GM18508 (cell line): ENCODE results near the gene BICDL1.
"Not testable (repeated sequence)": the region's sequence is repeated elsewhere in the genome, so short reads cannot be mapped to it uniquely, and the experiment has no call there.

Source experiments
- ATAC-seq: cut with Tn5 transposase; IDR thresholded peaks from one replicate; pipeline ENCODE4 v1.9.1; 2021; ENCODE audit warnings: moderate number of reproducible peaks; ENCODE audit not compliant: insufficient read depth, unreplicated experiment

Gene BICDL1

GRCh38 chr12:119988472-119989360 lies at the start of gene BICDL1:
BICDL1 (plus strand) TSS chr12:119989236; CDS start chr12:119989869, 633 bp downstream.
- peak; percentile 39 for ATAC-seq

- ATAC-seq, result no peak
Measured at GRCh38 chr12:119940897-119941296, 48.1 kb upstream of the BICDL1 start.

GRCh38 chr12:119942386-119942785 lies 46.6 kb upstream of the BICDL1 start:
- ATAC-seq, result no peak

- ATAC-seq, result no peak
Measured at GRCh38 chr12:119946213-119946612, 42.8 kb upstream of the BICDL1 start.

GRCh38 chr12:119949145-119949544 lies 39.9 kb upstream of the BICDL1 start:
- ATAC-seq, result no peak

- ATAC-seq, result no peak
Measured at GRCh38 chr12:119949594-119949993, 39.4 kb upstream of the BICDL1 start.

- no peak for ATAC-seq
Measured at GRCh38 chr12:119956047-119956446, 33.0 kb upstream of the BICDL1 start.

GRCh38 chr12:119957135-119957534 lies 31.9 kb upstream of the BICDL1 start:
- ATAC-seq, result no peak

GRCh38 chr12:119959435-119959834 lies 29.6 kb upstream of the BICDL1 start:
- no peak for ATAC-seq

GRCh38 chr12:119964123-119964522 lies 24.9 kb upstream of the BICDL1 start:
- ATAC-seq, result no peak

GRCh38 chr12:119964929-119965328 lies 24.1 kb upstream of the BICDL1 start:
- no peak for ATAC-seq

GRCh38 chr12:119980242-119980641 lies 8.8 kb upstream of the BICDL1 start:
- ATAC-seq, result no peak

- not testable (repeated sequence) for ATAC-seq
Measured at GRCh38 chr12:119980702-119981101, 8.3 kb upstream of the BICDL1 start.

- no peak for ATAC-seq
Measured at GRCh38 chr12:119989361-119989730, 310 bp downstream of the BICDL1 start.

- ATAC-seq, result no peak
Measured at GRCh38 chr12:119989731-119990381, 820 bp downstream of the BICDL1 start.

- no peak for ATAC-seq
Measured at GRCh38 chr12:119990382-119990874, 1.4 kb downstream of the BICDL1 start.

GRCh38 chr12:119992129-119992705 lies 3.2 kb downstream of the BICDL1 start:
- ATAC-seq, result no peak

GRCh38 chr12:119994892-119995658 lies 6.0 kb downstream of the BICDL1 start:
- no peak for ATAC-seq

GRCh38 chr12:119996417-119996816 lies 7.4 kb downstream of the BICDL1 start:
- no peak for ATAC-seq

GRCh38 chr12:119998471-119999245 lies 9.6 kb downstream of the BICDL1 start:
- no peak for ATAC-seq
